Right atrium auricular region (tissue), 2 donors: ENCODE data around the gene PHF5A. TPM values are rescaled to one million over a fixed set of nuclear protein-coding genes. Genes with fewer than 3 reads are reported as not detected.

ENCODE experiments used
- DNase-seq: peaks from one replicate; pipeline ENCODE4 v3.0.0-alpha.2; 2019; ENCODE audit warnings: low spot score
- H3K27ac ChIP-seq, 2 donors: fragments of 200-600 bp; sonication (generic); 1 replicate in 1 of 2; 2 replicates in 1 of 2; pipeline ENCODE4 v1.5.1; 2016 to 2019
- H3K27me3 ChIP-seq, 2 donors: fragments of 200-600 bp; sonication (generic); one replicate each; pipeline versions ENCODE4 v1.5.1 to v1.6.0; 2017 to 2019
- H3K36me3 ChIP-seq: fragments of 200-600 bp; sonication (generic); one replicate; pipeline ENCODE4 v1.5.1; 2016
- H3K4me1 ChIP-seq, 2 donors: fragments of 200-600 bp; sonication (generic); one replicate each; pipeline versions ENCODE4 v1.5.1 to v1.6.0; 2017 to 2019
- H3K4me3 ChIP-seq, 2 donors: fragments of 200-600 bp; sonication (generic); 1 replicate in 1 of 2; 2 replicates in 1 of 2; pipeline ENCODE4 v1.5.1; 2017 to 2019; ENCODE audit warnings: mild to moderate bottlenecking in 1 of 2, moderate library complexity in 1 of 2
- H3K9me3 ChIP-seq, 2 donors: fragments of 200-600 bp; sonication (generic); one replicate each; pipeline ENCODE4 v1.5.1; 2019
- total RNA-seq, 2 donors: library from RNA; depleted of rRNA; stranded (reverse); fragments of >200 nt; gene quantifications; one replicate each; pipeline ENCODE4 v1.1.0, GENCODE V29; 2016
- TF ChIP-seq, protein P1 (sequence below), 2 donors: fragments of 200-600 bp; sonication (generic); IDR thresholded peaks; one replicate each; pipeline ENCODE4 v1.5.1; 2019; ENCODE audit warnings: antibody characterized with exemption in 2 of 2

PHF5A gene, protein sequence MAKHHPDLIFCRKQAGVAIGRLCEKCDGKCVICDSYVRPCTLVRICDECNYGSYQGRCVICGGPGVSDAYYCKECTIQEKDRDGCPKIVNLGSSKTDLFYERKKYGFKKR
- total RNA-seq, result 10 to 100 TPM; 19.3 to 23.5 TPM

DNA sequence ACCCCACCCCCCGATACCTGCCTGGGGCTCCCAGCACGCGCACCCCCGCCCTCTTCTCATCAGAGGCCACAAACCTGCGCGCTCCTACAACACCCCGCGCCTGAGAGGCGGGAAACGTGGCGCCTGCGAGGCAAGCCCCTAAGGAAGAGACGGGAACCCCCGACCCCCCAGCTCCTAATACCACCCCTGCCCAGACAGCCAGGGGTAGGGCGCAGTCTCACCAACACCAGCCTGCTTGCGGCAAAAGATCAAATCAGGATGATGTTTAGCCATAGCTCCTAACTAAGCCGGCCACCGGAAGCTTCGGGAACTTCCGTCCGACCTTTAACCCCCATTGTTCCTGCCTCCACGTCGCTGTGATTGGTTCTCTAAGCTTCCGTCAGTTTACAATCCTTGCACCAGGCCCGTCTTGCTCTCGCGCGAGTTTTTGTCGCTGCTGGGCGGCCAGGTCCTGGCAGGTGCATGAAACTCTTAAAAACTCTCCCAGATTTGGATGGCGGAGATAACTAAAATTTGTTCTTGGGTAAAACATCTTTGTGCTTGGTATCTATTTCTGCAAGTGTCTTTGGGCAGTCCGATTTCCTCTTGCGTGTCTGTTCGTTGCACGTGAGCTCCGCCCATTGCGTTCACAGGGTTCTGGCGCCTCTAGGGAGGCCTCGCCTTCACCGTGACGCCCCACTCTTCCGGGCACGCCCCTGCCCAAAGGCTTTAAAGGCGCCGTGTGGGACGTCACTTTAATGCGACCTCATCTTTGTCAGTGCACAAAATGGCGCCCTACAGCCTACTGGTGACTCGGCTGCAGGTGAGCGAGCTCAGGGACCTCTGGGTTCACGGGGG, at the start of gene PHF5A, which contains the start of gene ACO2:
TSS of gene PHF5A (minus strand) at position 312 of the 837 bp plus-strand sequence. CDS start at position 273, 39 bp downstream.
TSS of gene ACO2 (plus strand) at position 737 of the 837 bp plus-strand sequence. CDS start at position 767, 30 bp downstream.
- Histone ChIP-seq H3K4me3 (peak within 1 kb of the TSS; percentile 97 to 99), H3K27ac (peak within 1 kb of the TSS; percentile 95 to 98), H3K36me3 (peaks cover 53% of the 10 kb centered on the region), H3K27me3 (no peaks in the 10 kb centered on the region), H3K9me3 (no peaks in the 10 kb centered on the region), H3K4me1 (peaks cover 0 to 52% of the 10 kb centered on the region in 2 donors)
- TF ChIP-seq, protein P1, sequence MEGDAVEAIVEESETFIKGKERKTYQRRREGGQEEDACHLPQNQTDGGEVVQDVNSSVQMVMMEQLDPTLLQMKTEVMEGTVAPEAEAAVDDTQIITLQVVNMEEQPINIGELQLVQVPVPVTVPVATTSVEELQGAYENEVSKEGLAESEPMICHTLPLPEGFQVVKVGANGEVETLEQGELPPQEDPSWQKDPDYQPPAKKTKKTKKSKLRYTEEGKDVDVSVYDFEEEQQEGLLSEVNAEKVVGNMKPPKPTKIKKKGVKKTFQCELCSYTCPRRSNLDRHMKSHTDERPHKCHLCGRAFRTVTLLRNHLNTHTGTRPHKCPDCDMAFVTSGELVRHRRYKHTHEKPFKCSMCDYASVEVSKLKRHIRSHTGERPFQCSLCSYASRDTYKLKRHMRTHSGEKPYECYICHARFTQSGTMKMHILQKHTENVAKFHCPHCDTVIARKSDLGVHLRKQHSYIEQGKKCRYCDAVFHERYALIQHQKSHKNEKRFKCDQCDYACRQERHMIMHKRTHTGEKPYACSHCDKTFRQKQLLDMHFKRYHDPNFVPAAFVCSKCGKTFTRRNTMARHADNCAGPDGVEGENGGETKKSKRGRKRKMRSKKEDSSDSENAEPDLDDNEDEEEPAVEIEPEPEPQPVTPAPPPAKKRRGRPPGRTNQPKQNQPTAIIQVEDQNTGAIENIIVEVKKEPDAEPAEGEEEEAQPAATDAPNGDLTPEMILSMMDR (IDR thresholded peaks at IDR 0.05), result no peak
- peak; percentile 98 for DNase-seq

DNA sequence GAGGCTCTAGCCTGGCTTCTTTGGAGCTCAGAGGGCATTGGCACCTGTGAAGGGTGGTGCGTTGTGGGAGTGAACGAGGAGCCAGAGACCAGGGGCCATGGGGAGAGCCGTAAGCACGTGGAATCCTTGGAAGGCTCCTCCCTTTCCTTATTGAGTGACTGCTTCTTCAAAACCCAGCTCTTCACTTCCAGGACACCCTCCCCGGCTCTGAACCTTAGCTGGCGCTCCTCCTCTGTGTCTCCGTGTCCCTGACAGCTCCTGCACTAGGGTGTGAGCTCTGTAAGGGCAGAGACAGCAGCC, 49.5 kb upstream of the PHF5A start:
- DNase-seq, result no peak
- TF ChIP-seq, protein P1 (IDR thresholded peaks at IDR 0.05), result peak in 1 of 2 donors; percentile 23
- Histone ChIP-seq H3K27ac (peak overlapping the region; percentile 41 to 78), H3K27me3 (no peaks in the 10 kb centered on the region), H3K9me3 (no peaks in the 10 kb centered on the region), H3K4me3 (no peak overlapping the region), H3K36me3 (peaks cover 86% of the 10 kb centered on the region), H3K4me1 (peaks cover 0 to 28% of the 10 kb centered on the region in 2 donors)

DNA sequence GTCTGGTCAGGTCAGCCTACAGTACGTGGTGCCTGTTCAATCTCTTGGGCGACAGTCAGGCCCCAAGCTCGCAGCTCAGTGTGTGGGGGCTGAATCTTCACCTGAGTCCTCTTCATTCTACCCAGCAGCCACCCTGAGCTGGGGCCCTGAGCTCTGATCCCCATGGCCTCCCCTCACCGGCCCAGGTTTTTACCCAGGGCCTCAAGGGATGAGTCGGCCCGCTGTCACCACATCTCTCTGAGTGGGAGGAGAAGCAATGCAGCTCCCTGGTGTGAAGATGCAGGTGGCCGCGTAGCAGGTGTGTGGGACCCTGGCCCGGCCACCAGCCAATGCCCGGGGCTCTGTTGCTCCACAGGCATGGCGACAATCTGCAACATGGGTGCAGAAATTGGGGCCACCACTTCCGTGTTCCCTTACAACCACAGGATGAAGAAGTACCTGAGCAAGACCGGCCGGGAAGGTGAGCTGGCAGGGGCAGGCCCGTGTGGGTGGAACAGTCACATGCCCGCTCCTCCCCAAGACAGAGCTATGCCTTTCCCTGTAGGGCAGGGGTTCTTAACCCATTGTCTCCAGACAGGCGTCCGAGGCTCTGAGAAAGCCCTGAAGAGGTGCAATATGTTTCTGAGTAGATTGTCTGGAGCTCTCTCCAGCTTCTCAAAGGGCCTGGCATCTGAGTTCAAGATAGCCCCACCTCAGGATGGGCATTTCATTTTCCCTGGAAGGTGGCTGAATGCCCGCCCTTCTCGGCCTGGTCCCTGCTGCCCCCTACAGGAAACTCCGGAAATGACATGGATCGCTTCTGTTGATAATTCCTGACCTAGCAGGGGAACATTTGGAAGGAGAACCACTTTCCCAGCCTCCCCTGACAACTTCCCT, 48.9 kb upstream of the PHF5A start:
- TF ChIP-seq, protein P1 (IDR thresholded peaks at IDR 0.05), result peak; percentile 75 to 91
- Histone ChIP-seq H3K36me3 (peaks cover 86% of the 10 kb centered on the region), H3K27ac (peak overlapping the region; percentile 41 to 78), H3K27me3 (no peaks in the 10 kb centered on the region), H3K9me3 (no peaks in the 10 kb centered on the region), H3K4me1 (peaks cover 0 to 29% of the 10 kb centered on the region in 2 donors), H3K4me3 (no peak overlapping the region)
- DNase-seq, result peak; percentile 81

DNA sequence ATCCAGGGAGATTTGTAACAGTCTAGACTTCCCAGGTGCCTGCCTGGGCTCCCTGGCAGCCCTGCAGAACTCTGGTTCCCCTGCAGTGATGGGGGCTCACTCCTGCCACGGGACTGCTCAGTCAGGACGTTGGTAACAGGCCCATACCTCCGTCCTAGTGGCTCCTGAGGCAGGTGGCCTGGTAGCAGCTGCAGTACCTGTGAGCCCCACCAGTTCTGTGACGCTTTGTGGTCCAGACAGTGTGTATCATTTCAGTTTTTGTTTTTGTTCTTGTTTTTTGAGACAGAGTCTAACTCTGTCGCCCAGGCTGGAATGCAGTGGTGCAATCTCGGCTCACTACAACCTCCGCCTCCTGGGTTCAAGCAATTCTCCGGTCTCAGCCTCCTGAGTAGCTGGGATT, 48.0 kb upstream of the PHF5A start:
- TF ChIP-seq, protein P1 (IDR thresholded peaks at IDR 0.05), result no peak
- peaks cover 93% of the 10 kb centered on the region for H3K36me3 ChIP-seq
- peak overlapping the region in 1 of 2 donors; percentile 78 for H3K27ac ChIP-seq
- no peaks in the 10 kb centered on the region for H3K9me3 ChIP-seq
- no peak for DNase-seq
- no peak overlapping the region for H3K4me3 ChIP-seq
- H3K4me1 ChIP-seq, result peaks cover 0 to 34% of the 10 kb centered on the region in 2 donors
- no peaks in the 10 kb centered on the region for H3K27me3 ChIP-seq

DNA sequence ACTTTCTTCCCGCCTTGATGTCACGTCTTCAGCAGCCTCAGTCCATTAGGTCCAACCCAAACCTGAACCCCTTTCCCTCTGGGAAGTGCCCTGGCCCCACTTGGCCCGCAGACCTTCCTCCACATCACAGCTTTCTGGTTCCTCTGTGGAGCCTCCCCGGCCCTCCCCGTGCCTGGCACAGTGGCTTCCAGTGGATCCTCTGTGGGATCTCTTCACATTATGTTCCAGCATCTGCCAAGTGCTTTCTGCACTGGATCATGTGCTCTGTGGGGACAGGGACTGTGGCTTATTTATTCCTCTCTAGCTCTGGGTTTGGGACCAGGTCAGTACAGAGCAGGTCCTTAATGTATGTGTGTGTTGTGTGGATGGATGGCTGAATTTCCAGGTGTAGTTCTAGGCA, 44.9 kb upstream of the PHF5A start:
- H3K4me3 ChIP-seq, result no peak overlapping the region

More for the DNA sequence above, 44.9 kb upstream of the PHF5A start:
- TF ChIP-seq, protein P1 (IDR thresholded peaks at IDR 0.05), result no peak
- Histone ChIP-seq H3K27ac (peak overlapping the region; percentile 81), H3K9me3 (no peaks in the 10 kb centered on the region), H3K27me3 (no peaks in the 10 kb centered on the region), H3K4me1 (peaks cover 0 to 51% of the 10 kb centered on the region in 2 donors), H3K36me3 (peaks cover 90% of the 10 kb centered on the region)
- no peak for DNase-seq
